HCT116 (cell line): Measurements from ENCODE around the gene ST3GAL3. TPM values are rescaled to one million over a fixed set of nuclear protein-coding genes. Genes with fewer than 3 reads are reported as not detected.

Experiments
- ATAC-seq: fragments of 200-7000 bp; cut with Tn5 transposase; 2 replicates; pipeline ENCODE4 v1.9.1; 2020; ENCODE audit warnings: mild to moderate bottlenecking, moderate library complexity
- BruUV-seq: library from RNA; stranded (reverse); fragments of 400-500 nt; replicated peaks from 2 replicates; lab custom pipeline; 2021; lab: Mats Ljungman, UMichigan
- CTCF ChIA-PET: fragments of 300-600 bp; sonication (Branson Sonifier 250); formaldehyde crosslinking; loops from one replicate; lab custom pipeline; 2021; ENCODE audit warnings: antibody characterized with exemption; lab: Charles Lee
- POLR2A ChIA-PET: fragments of 300-600, 350-600 bp; sonication (Branson Sonifier 250); formaldehyde crosslinking; loops from one replicate; lab custom pipeline; 2021; ENCODE audit warnings: antibody characterized with exemption; lab: Charles Lee
- RAD21 ChIA-PET, 2 experiments: fragments of 300-600 bp; sonication (Branson Sonifier 250); formaldehyde crosslinking; loops; one replicate each; lab custom pipeline; 2023; ENCODE audit warnings: low total read pairs in 2 of 2; ENCODE audit not compliant: uncharacterized antibody in 2 of 2, unreplicated experiment in 2 of 2, low non-redundant PET in 1 of 2; lab: Charles Lee
- DNase-seq: peaks from one replicate; pipeline ENCODE4 v3.0.0-alpha.2; 2010; ENCODE audit warnings: low read depth, low spot score
- H2AFZ ChIP-seq: fragments of 200-600 bp; shearing (Covaris generic), sonication (generic); 2 replicates; pipeline ENCODE4 v1.6.1; 2017; ENCODE audit warnings: low read depth, mixed run types, mixed read lengths, antibody characterized with exemption, low read length; ENCODE audit not compliant: poor library complexity, severe bottlenecking
- H3K27ac ChIP-seq: 2 replicates; pipeline ENCODE4 v1.5.1; 2012; ENCODE audit warnings: low read depth, low read length
- H3K27me3 ChIP-seq: fragments of 200-600 bp; sonication (generic); 2 replicates; pipeline ENCODE4 v1.6.1; 2016; ENCODE audit warnings: mixed run types, low read length, mixed read lengths; ENCODE audit not compliant: insufficient read depth
- H3K36me3 ChIP-seq, 2 experiments: fragments of 200-500 bp in 1 of 2; fragments of 200-600 bp in 1 of 2; sonication (Bioruptor generic) in 1 of 2; sonication (generic) in 1 of 2; 2 replicates each; pipeline versions ENCODE4 v1.5.1 to v1.6.1; 2014 to 2016; ENCODE audit warnings: low read length in 2 of 2, inconsistent platforms in 1 of 2, mixed read lengths in 1 of 2, mixed run types in 1 of 2; ENCODE audit not compliant: insufficient read depth in 2 of 2, control insufficient read depth in 1 of 2
- H3K4me1 ChIP-seq, 2 experiments: fragments of 200-600 bp in 1 of 2; sonication (generic) in 1 of 2; 2 replicates each; pipeline versions ENCODE4 v1.5.1 to v1.6.1; 2012 to 2017; ENCODE audit warnings: low read length in 2 of 2, inconsistent platforms in 1 of 2, mild to moderate bottlenecking in 1 of 2, mixed read lengths in 1 of 2, mixed run types in 1 of 2, moderate library complexity in 1 of 2; ENCODE audit not compliant: insufficient read depth in 2 of 2, control insufficient read depth in 1 of 2
- H3K4me2 ChIP-seq: fragments of 200-600 bp; sonication (generic); 2 replicates; pipeline ENCODE4 v1.6.1; 2017; ENCODE audit warnings: mixed run types, low read length, mixed read lengths
- H3K4me3 ChIP-seq, 2 experiments: fragments of 200-600 bp in 1 of 2; sonication (generic) in 1 of 2; replicated peaks in 1 of 2; 2 replicates each; pipeline ENCODE4 v1.5.1; 2011 to 2016; ENCODE audit warnings: low read length in 2 of 2, control low read depth in 1 of 2, low read depth in 1 of 2, mild to moderate bottlenecking in 1 of 2, mixed read lengths in 1 of 2, mixed run types in 1 of 2
- H3K79me2 ChIP-seq: fragments of 200-600 bp; sonication (generic); 2 replicates; pipeline ENCODE4 v1.6.1; 2017; ENCODE audit warnings: mild to moderate bottlenecking, mixed run types, low read length, moderate library complexity, mixed read lengths; ENCODE audit not compliant: insufficient read depth
- H3K9ac ChIP-seq: fragments of 200-600 bp; sonication (generic); 2 replicates; pipeline ENCODE4 v1.6.1; 2016; ENCODE audit warnings: low read length, mixed read lengths
- H3K9me2 ChIP-seq: fragments of 200-600 bp; sonication (generic), shearing (Covaris generic); 2 replicates; pipeline ENCODE4 v1.6.1; 2017; ENCODE audit warnings: mixed run types, mild to moderate bottlenecking, moderate library complexity; ENCODE audit not compliant: insufficient read depth
- H3K9me3 ChIP-seq, 2 experiments: fragments of 200-500 bp in 1 of 2; fragments of 200-600 bp in 1 of 2; sonication (Bioruptor generic) in 1 of 2; sonication (generic) in 1 of 2; 2 replicates each; pipeline ENCODE4 v1.6.1; 2014 to 2017; ENCODE audit warnings: low read length in 2 of 2, mixed read lengths in 2 of 2, inconsistent platforms in 1 of 2, low read depth in 1 of 2, mild to moderate bottlenecking in 1 of 2, mixed run types in 1 of 2, moderate library complexity in 1 of 2; ENCODE audit not compliant: control insufficient read depth in 1 of 2, insufficient read depth in 1 of 2
- H4K20me1 ChIP-seq: fragments of 200-600 bp; sonication (generic), shearing (Covaris generic); 2 replicates; pipeline ENCODE4 v1.6.1; 2017; ENCODE audit warnings: mixed run types, mild to moderate bottlenecking, moderate library complexity; ENCODE audit not compliant: insufficient read depth
- CBX3 ChIP-seq: IDR thresholded peaks from 2 replicates; pipeline ENCODE4 v1.6.1; 2012; ENCODE audit warnings: low read depth
- CEBPB ChIP-seq: IDR thresholded peaks from 2 replicates; pipeline ENCODE4 v1.6.1; 2012; ENCODE audit warnings: low read depth
- ELF1 ChIP-seq: IDR thresholded peaks from 2 replicates; pipeline ENCODE4 v1.6.1; 2012; ENCODE audit warnings: low read depth, borderline replicate concordance
- EZH2 ChIP-seq: fragments of 200-600 bp; sonication (generic); IDR thresholded peaks from 2 replicates; pipeline ENCODE4 v1.6.1; 2017; ENCODE audit warnings: antibody characterized with exemption, mixed run types
- MAX ChIP-seq: IDR thresholded peaks from 2 replicates; pipeline ENCODE4 v1.6.1; 2012
- POLR2A ChIP-seq: IDR thresholded peaks from 2 replicates; pipeline ENCODE4 v1.7.0; 2011; ENCODE audit warnings: borderline replicate concordance; ENCODE audit not compliant: insufficient read depth, insufficient read length; ENCODE audit errors: extremely low read depth
- RAD21 ChIP-seq: IDR thresholded peaks from 2 replicates; pipeline ENCODE4 v1.6.1; 2012; ENCODE audit warnings: low read depth, mild to moderate bottlenecking
- SIN3A ChIP-seq: IDR thresholded peaks from 2 replicates; pipeline ENCODE4 v1.6.1; 2012; ENCODE audit warnings: low read depth
- TCF7L2 ChIP-seq: IDR thresholded peaks from 2 replicates; pipeline ENCODE4 v1.7.0; 2011; ENCODE audit warnings: borderline replicate concordance, inconsistent platforms; ENCODE audit not compliant: insufficient read depth, insufficient read length; ENCODE audit errors: extremely low read depth
- ZFX ChIP-seq: fragments of 450-650 bp; IDR thresholded peaks from 2 replicates; pipeline ENCODE4 v1.6.1; 2017
- ZNF274 ChIP-seq: fragments of 200-500 bp; sonication (Bioruptor generic); IDR thresholded peaks from 2 replicates; pipeline ENCODE4 v1.6.1; 2014; ENCODE audit warnings: mild to moderate bottlenecking, low read depth, low read length, inconsistent platforms
- intact Hi-C: fragments of 100-400 bp; cut with micrococcal nuclease; formaldehyde crosslinking; loops from 2 replicates; pipeline ENCODE4 v1.10.0; 2022
- total RNA-seq: library from RNA; stranded (reverse); gene quantifications from one replicate; pipeline ENCODE4 v1.2.1, GENCODE V29; 2021; ENCODE audit not compliant: unreplicated experiment
- TF ChIP-seq, protein P1 (sequence below), 3 experiments: fragments of 200-600 bp in 1 of 3; sonication (generic) in 1 of 3; IDR thresholded peaks in 2 of 3; conservative IDR thresholded peaks in 1 of 3; 2 replicates each; pipeline ENCODE4 v1.5.1; 2012 to 2017; ENCODE audit warnings: low read depth in 2 of 3, low read length in 2 of 3, antibody characterized with exemption in 1 of 3, borderline replicate concordance in 1 of 3, control low read depth in 1 of 3, mild to moderate bottlenecking in 1 of 3, mixed read lengths in 1 of 3, mixed run types in 1 of 3, moderate library complexity in 1 of 3; ENCODE audit not compliant: insufficient read depth in 1 of 3
- TF ChIP-seq, protein P2 (sequence below): IDR thresholded peaks from 2 replicates; pipeline ENCODE4 v1.6.1; 2012
- TF ChIP-seq, protein P3 (sequence below): IDR thresholded peaks from 2 replicates; pipeline ENCODE4 v1.6.1; 2012; ENCODE audit warnings: low read depth

ST3GAL3 gene
- total RNA-seq, 1 experiment from 2014 or later = 7.2 TPM

DNA sequence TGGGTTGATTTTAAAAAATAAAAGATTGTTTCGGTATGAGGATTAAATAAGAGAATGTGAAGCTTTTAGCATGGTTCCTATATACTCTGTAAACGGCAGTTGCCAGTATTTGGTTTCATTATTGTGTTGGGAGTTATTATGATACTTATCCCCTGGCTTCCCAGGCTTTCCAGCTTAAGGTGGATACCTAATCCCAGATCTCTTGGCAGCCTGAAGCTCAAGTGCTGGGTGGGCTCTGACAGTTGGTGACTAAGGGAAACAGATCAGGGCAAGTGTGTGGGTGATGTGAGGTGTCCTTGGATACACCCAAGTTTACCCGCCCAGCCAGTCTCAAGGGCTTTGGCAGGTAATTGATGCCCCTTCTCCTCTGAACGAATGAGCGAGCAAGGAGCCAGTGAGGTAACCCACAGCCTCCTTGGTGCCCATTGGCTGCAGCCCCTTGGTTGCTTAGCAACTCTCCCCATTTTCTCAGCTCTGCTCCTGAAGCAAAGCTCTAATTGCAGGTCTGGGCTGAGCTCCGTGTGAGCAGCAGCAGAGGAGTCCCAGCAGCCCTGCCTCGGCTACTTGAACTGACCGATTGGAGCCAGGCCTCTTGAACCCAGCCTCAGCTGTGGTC is 245.5 kb downstream of the ST3GAL3 start:
- no peak overlapping the region for H2AFZ ChIP-seq
- peaks cover 2% of the 10 kb centered on the region; the same call in 1 of the 2 replicates for H3K79me2 ChIP-seq
- H3K27me3 ChIP-seq = no peaks in the 10 kb centered on the region
- POLR2A ChIA-PET = no interaction called here
- no peak overlapping the region for H3K27ac ChIP-seq
- no peak for ATAC-seq
- H3K9me2 ChIP-seq = no peaks in the 10 kb centered on the region
- H3K36me3 ChIP-seq = 0 out of 4 replicates have a peak, but pooled peaks cover 0 to 3% of the 10 kb centered on the region in 2 experiments
- CTCF ChIA-PET = no interaction called here
- no peak overlapping the region for H3K4me2 ChIP-seq
- RAD21 ChIA-PET = no interaction called here
- no peak overlapping the region for H3K9ac ChIP-seq
- no peaks in the 10 kb centered on the region for H3K9me3 ChIP-seq
- no peak for DNase-seq
- no peak for TF ChIP-seq MAX
- TF ChIP-seq, protein P1, sequence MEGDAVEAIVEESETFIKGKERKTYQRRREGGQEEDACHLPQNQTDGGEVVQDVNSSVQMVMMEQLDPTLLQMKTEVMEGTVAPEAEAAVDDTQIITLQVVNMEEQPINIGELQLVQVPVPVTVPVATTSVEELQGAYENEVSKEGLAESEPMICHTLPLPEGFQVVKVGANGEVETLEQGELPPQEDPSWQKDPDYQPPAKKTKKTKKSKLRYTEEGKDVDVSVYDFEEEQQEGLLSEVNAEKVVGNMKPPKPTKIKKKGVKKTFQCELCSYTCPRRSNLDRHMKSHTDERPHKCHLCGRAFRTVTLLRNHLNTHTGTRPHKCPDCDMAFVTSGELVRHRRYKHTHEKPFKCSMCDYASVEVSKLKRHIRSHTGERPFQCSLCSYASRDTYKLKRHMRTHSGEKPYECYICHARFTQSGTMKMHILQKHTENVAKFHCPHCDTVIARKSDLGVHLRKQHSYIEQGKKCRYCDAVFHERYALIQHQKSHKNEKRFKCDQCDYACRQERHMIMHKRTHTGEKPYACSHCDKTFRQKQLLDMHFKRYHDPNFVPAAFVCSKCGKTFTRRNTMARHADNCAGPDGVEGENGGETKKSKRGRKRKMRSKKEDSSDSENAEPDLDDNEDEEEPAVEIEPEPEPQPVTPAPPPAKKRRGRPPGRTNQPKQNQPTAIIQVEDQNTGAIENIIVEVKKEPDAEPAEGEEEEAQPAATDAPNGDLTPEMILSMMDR (IDR thresholded peaks at IDR 0.05 in 2 of 3, conservative IDR thresholded peaks at IDR 0.05 in 1 of 3; ENCODE audit: borderline replicate concordance in 1 of 3, insufficient read depth in 1 of 3, low read depth in 2 of 3, low read length in 2 of 3) = no peak
- TF ChIP-seq EZH2 = no peak
- TF ChIP-seq ZNF274 = no peak
- TF ChIP-seq, protein P2, sequence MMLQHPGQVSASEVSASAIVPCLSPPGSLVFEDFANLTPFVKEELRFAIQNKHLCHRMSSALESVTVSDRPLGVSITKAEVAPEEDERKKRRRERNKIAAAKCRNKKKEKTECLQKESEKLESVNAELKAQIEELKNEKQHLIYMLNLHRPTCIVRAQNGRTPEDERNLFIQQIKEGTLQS = no peak
- TF ChIP-seq CEBPB = no peak
- no peak for TF ChIP-seq CBX3
- TF ChIP-seq POLR2A = no peak
- no peak for TF ChIP-seq RAD21
- no peak for TF ChIP-seq SIN3A
- TF ChIP-seq ZFX = no peak
- TF ChIP-seq, protein P3, sequence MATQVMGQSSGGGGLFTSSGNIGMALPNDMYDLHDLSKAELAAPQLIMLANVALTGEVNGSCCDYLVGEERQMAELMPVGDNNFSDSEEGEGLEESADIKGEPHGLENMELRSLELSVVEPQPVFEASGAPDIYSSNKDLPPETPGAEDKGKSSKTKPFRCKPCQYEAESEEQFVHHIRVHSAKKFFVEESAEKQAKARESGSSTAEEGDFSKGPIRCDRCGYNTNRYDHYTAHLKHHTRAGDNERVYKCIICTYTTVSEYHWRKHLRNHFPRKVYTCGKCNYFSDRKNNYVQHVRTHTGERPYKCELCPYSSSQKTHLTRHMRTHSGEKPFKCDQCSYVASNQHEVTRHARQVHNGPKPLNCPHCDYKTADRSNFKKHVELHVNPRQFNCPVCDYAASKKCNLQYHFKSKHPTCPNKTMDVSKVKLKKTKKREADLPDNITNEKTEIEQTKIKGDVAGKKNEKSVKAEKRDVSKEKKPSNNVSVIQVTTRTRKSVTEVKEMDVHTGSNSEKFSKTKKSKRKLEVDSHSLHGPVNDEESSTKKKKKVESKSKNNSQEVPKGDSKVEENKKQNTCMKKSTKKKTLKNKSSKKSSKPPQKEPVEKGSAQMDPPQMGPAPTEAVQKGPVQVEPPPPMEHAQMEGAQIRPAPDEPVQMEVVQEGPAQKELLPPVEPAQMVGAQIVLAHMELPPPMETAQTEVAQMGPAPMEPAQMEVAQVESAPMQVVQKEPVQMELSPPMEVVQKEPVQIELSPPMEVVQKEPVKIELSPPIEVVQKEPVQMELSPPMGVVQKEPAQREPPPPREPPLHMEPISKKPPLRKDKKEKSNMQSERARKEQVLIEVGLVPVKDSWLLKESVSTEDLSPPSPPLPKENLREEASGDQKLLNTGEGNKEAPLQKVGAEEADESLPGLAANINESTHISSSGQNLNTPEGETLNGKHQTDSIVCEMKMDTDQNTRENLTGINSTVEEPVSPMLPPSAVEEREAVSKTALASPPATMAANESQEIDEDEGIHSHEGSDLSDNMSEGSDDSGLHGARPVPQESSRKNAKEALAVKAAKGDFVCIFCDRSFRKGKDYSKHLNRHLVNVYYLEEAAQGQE = no peak
- no peak for TF ChIP-seq TCF7L2
- TF ChIP-seq ELF1 = no peak
- peaks cover 3 to 6% of the 10 kb centered on the region in 2 experiments; a peak in 3 of 4 replicates for H3K4me1 ChIP-seq
- intact Hi-C loops = no loop called here
- BruUV-seq = no TSS peak
- no peak overlapping the region for H3K4me3 ChIP-seq
- no peaks in the 10 kb centered on the region for H4K20me1 ChIP-seq
